Stimulated activated CD8-positive, alpha-beta memory T cell treated with anti-CD3 and anti-CD28 coated beads, Interleukin-7, amount 100 ng/mL, for 1 hour (primary cell): ENCODE measurements around the gene PRPF31.
A peak's percentile ranks its signal among the peaks of the same experiment; 100 is the strongest.
"Not testable (repeated sequence)": the region's sequence is repeated elsewhere in the genome, so short reads cannot be mapped to it uniquely, and the experiment has no call there.

Source experiments
- DNase-seq, 2 donors: peaks; one replicate each; pipeline ENCODE4 v3.0.0-alpha.2; 2020; ENCODE audit warnings: low read depth in 2 of 2

The PRPF31 gene, protein sequence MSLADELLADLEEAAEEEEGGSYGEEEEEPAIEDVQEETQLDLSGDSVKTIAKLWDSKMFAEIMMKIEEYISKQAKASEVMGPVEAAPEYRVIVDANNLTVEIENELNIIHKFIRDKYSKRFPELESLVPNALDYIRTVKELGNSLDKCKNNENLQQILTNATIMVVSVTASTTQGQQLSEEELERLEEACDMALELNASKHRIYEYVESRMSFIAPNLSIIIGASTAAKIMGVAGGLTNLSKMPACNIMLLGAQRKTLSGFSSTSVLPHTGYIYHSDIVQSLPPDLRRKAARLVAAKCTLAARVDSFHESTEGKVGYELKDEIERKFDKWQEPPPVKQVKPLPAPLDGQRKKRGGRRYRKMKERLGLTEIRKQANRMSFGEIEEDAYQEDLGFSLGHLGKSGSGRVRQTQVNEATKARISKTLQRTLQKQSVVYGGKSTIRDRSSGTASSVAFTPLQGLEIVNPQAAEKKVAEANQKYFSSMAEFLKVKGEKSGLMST

DNA sequence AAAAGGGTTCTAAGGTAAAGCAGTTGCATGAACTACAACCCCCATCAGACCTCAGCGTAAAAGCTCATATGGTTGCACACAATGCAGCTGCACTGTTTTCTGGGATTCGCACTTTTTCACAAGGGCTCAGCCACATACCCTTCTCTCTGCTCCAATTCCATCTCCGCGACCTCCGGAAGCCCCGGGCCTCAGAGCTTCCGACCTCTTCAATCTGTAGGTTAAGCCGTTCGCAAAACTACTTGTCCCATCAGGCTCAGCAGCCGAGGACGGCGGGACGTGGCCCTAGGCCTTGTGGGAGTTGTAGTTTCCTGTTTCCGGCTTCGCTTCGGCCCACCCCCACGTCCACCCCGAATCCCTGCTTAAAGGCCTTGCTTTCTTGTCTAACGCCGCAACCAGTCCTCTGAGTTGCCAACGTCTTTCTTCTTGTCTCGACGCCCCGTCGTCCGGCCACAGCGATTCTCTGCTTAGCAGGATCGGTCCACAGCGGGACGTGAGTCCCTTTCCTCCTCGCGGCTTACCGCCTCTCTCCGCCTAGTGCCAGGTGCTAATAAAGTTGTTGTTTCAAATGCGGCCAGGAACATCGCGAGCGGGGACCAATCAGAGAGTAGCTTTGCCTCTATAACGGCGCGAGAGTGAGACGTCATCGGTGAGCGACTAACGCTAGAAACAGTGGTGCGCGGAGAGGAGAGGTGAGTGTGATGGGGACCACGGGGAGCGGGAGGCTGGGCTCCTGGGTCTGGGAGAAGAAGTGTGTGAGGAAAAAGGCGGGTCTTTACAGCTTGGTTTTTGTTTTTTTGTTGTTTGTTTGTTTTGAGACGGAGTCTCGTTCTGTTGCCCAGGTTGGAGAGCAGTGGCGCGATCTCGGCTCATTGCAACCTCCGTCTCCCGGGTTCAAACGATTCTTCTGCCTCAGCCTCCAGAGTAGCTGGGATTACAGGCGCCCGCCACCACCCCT is at the start of gene PRPF31, which contains the start of gene TFPT:
PRPF31 (plus strand) TSS at position 646 of the 955 bp plus-strand sequence. CDS start 2,525 bp downstream, outside the sequence.
TFPT (minus strand) TSS at position 549 of the 955 bp plus-strand sequence; CDS start at position 161, 388 bp downstream.
- DNase-seq: peak; percentile 93 to 94

DNA sequence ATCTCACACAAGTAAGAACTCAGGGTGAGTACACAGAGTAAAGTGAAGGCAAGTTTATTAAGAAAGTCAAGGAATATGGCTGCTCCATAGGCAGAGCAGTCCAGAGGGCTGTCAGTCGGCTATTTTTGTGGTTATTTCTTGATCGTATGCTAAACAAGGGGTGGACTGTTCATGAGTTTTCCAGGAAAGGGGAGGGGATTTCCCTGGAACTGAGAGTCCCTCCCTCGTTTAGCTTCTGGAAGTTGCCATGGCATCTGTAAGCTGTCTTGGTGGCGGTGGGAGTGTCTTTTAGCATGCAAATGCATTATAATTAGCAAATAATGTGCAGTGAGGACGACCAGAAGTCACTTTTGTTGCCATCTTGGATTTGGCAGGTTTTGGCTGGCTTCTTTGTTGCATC is 46.1 kb upstream of the PRPF31 start:
- no peak for DNase-seq

DNA sequence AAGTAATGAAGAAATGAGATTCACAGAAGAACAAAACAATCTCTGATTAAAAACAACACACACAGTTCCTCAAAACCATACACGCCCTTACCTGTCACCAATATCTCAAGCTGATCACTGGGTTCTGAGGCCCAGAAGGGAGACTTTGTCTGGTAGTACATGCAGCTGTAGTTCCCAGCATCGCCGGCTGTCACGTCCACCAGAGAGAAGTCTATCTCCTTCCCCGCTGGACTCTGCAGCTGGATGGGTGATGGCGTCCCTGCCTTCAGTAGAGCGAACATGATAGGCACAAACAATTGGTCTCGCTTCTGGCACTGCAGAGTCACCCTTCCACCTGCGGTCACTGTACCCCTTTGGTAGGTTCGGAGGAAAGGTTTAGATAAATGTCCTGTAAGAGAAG is 41.7 kb upstream of the PRPF31 start:
- DNase-seq: no peak

DNA sequence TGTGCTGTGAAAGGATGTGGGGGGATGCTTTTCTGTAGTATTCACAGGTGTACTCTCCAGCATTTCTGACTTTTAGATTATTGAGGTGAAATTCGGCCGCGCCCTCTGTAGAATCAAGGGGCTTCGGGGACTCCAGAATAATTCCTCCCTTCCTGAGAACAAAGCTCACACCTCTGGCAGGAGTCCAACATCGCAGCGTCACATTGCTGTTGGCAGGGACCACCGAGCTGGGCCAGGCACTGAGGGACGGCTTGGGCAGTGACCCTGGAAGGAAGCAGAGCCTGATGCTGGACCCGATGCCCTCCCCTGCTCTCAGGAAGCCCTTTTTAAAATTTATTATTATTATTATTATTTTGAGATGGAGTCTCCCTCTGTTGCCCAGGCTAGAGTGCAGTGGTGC is 40.7 kb upstream of the PRPF31 start:
- no peak for DNase-seq

DNA sequence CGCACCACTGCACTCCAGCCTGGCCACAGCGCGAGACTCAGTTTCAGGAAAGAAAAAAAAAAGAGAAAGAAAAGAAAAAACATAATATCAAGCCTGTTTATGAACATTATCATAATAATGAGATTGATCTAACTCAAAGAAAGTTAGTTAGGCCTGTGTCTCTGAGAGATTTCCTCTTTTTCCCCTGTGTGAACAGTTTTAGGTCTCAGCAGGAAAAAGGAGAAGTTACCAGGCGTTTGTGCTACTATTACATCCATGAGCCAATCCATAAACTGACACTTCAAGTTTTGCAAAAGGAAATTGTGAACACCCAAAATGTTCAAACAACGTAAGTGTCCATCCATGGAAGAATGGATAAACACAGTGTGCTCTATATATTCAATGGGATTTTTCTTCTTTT is 38.2 kb upstream of the PRPF31 start:
- no peak for DNase-seq

DNA sequence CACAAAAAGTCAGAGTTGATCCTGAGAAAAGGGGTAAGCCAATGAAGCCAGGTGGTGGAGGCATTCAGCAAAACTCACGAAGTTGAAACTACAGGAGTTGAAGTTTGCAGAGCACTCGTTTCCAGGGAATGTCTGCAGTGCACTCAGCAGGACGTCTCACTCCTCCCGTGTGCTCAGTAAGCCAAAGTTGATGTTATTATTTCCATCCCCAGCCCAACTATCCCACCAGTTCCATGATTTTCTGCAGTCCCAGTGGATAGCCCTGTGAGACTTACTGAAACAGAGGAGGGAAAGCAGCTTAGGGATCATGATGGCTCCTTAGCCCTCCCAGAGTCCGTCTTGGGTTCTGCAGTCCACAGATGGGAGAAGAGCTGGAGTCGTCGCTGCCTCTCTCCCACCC is 34.5 kb upstream of the PRPF31 start, which contains the start of gene TARM1:
TARM1 (minus strand) TSS at position 334 of the 400 bp plus-strand sequence; CDS start at position 309, 25 bp downstream.
- no peak for DNase-seq

DNA sequence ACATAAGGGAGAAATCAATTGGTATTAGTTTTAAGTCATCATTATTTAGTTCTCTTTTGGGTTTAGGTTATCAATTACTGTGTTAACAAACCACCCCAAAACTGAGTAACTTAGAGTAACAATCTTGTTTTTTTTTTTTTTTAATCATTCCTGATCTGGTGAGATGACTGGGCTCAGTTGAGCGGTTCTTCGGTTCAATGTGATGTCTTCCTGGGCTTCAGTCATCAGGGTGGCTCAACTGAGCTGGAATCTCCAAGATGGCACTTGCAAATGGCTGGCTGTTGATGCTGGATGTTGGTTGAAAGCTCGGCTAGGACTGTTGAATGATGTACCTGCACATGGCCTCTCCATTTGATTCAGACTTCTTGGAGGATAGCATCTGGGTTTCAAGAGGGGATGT is 31.1 kb upstream of the PRPF31 start:
- no peak for DNase-seq

DNA sequence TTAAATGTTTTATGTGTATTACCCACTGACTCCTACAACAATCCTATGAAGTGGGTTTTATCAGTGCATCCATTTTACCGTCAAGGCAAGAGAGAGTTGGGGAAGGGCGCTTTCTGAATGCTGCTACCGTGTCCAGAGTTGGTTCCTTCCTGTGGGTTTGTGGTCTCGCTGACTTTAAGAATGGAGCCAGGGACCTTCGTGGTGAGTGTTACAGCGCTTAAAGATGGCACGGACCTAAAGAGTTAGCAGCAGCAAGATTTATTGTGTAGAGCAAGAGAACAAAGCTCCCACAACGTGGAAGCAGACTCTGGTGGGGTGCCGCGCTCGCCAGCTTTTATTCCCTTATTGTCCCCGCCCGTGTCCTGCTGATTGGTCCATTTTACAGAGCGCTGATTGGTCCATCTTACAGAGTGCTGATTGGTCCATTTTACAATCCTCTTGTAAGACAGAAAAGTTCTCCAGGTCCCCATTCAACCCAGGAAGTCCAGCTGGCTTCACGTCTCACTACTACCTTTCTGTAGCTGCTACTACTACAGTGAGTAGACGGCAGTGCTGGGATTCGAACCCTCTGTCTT is 21.0 kb upstream of the PRPF31 start:
- DNase-seq: no peak

DNA sequence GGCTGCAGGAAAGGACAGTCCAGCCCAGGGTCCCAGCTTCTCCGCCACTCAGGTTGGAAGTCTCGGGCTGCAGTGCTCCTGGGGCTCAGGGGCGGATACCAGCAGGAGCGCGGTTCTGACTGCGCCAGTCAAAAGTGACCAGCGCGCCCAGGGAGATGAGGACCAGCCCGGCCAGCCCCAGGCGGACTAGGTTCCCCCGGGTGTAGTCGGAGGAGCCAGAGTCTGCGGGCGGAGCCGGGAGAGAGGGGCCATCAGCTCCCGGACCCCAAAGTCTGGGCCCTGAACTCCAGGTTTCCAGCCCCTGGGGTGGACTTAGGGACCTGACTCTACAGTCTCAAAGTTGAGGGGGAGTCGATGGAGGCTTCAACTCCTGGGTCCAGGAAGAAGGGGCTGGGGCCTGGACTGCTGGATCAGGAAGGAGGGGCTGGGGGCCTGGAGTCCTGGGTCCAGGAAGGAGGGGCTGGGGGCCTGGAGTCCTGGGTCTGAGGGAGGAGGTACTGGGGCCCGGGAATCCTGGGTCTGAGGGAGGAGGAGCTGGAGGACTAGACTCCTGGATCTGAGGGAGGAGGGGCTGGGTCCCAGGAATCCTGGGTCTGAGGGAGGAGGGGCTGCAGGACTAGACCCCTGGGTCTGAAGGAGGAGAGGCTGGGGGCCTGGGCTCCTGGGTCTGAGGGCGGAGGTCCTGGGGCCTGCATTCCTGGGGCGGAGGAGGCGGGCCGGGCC is 20.3 kb upstream of the PRPF31 start:
- no peak for DNase-seq

DNA sequence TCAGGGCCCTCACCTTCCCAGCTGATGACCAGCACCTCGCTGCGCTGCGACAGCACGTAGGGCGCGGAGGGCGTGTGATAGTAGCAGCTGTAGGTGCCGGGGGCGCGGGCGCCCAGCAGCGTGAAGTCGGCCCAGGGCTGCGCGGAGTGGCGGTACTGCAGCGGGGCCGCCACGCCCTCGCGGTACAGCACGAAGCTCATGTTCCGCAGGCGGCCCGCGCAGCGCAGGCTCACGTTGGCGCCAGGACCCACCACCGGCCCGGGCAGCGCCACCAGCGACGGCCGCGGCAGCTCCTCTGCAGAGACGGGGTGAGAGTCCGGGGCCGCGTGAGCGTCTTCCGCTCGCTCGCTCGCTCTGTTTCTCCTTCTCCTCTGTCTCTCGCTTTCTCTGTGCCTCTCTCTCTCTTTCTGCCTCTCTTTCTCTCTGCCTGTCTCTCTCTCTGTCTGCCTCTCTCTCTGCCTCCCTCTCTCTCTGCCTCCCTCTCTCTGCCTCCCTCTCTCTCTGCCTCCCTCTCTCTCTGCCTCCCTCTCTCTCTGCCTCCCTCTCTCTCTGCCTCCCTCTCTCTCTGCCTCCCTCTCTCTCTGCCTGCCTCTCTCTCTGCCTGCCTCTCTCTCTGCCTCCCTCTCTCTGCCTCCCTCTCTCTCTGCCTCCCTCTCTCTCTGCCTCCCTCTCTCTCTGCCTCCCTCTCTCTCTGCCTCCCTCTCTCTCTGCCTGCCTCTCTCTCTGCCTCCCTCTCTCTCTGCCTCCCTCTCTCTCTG is 19.5 kb upstream of the PRPF31 start:
- peak; percentile 18 to 26 for DNase-seq

DNA sequence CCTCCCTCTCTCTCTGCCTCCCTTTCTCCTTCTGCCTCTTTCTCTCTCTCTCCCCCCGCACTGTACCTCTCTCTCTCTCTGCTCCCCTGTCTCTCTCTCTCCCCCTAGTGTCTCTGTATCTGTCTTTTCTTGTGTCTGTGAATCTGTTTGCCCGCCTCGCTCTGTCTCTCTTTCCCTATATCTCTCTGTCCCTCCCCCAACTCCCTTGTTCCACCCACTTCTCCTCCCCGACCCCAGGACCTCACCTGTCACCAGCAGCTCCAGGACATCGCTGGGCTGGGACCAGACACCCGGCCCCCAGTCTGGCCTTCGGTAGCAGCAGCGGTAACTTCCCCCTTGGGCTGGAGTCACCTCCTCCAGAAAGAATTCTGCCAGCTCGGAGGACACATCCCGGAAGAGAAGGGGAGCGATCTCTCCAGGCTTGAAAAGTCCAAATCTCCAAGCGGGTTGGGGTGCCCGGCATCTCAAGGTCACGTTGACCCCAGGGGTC is 18.9 kb upstream of the PRPF31 start:
- DNase-seq: no peak

DNA sequence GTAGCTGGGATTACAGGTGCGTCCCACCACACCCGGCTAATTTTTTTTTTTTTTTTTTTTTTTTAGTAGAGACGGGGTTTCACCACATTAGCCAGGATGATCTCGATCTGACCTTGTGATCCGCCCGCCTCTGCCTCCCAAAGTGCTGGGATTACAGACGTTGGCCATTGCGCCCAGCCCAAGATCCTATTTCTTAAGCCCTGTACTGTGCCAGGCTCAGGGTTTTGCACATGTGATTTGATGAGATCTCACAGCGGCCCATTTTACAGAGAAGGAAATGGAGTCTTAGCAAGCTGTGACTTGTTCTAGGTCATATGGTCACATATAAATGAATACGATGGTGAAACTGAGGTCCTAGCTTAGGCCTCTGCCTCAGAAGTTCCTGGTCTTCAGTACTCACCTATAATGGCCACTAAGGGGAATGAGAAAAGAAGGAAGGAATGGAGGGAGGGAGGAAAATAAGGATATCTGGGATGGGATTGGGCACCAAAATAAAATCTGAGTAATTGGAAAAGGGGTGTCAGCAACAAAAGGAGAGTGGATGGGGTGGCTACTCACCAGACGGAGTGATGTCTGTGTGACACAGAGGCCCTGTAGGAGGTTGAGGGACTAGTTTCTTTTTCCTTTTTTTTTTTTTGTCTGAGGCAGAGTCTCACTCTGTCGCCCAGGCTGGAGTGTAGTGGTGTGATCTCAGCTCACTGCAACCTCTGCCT is 16.2 kb upstream of the PRPF31 start:
- DNase-seq: no peak

DNA sequence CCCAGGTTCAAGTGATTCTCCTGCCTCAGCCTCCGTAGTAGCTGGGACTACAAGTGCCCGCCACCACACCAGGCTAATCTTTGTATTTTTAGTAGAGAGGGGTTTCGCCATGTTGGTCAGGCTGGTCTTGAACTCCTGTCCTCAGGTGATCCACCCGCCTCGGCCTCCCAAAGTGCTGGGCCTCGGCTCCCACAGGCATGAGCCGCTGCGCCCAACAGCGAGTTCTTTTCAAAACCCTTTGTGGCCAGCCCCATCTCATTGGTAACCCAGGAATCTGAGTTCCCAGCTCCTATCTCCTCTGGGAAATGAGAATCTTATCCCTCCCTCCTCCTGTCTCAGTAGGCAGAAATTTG is 15.7 kb upstream of the PRPF31 start:
- not testable (repeated sequence) for DNase-seq

DNA sequence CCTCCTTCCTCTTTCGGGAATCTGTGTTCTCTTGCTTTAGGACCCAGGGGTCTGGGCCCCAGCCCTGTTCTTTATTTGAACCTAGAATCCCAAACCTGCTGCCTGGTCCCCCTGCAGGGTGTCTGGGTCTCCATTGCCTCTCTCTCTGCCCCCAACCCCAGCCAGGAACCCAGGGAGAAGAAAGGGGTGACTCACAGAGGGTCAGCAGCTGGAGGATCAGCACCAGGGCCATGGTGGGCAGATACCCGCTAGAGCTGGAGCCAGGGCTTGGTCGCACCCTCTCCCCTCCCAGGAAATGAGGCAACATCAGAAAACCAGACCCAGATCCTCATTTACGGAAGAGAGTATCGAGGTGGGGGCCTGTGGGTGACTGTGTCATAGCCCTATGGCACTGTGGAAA is 15.0 kb upstream of the PRPF31 start, which contains the start of gene OSCAR:
OSCAR (minus strand) TSS at position 243 of the 400 bp plus-strand sequence; CDS start at position 232, 11 bp downstream.
- no peak for DNase-seq

DNA sequence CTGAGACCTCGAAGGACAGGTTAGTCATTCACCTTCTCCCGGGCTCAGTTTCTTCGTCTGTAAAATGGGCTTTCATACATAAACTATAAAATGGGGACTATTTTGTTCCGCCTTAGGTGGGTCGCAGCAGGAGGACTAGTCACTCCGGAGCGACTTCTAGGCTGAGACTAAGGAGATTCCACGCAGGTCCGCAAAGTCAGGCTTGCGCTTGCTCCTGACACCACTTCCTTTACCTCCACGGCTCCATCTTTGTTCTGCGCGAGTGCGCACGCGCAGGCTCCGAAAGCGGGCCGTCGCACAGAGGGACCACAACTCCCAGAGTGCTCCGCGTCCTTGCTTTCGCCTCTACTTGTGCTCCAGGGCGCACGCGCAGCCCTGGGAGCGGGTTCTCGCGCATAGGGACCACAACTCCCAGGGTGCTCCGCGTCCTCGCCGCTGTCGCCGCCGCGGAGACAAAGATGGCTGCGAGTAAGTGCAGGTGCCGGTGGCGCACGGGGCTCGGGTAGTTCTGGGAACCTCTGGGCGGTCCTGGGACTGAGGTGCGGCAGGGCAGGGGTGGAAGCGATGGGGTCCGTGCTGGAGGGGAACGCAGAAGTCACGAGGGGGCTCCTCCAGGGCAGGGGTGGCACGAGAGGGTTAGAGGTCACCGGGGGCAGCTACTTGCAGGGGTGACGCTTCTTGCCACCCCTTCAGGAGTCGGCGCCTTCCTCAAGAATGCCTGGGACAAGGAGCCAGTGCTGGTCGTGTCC is 13.0 kb upstream of the PRPF31 start, which contains the start of gene NDUFA3:
NDUFA3 (plus strand) TSS at position 435 of the 749 bp plus-strand sequence; CDS start at position 459, 24 bp downstream.
- peak; percentile 94 to 95 for DNase-seq

DNA sequence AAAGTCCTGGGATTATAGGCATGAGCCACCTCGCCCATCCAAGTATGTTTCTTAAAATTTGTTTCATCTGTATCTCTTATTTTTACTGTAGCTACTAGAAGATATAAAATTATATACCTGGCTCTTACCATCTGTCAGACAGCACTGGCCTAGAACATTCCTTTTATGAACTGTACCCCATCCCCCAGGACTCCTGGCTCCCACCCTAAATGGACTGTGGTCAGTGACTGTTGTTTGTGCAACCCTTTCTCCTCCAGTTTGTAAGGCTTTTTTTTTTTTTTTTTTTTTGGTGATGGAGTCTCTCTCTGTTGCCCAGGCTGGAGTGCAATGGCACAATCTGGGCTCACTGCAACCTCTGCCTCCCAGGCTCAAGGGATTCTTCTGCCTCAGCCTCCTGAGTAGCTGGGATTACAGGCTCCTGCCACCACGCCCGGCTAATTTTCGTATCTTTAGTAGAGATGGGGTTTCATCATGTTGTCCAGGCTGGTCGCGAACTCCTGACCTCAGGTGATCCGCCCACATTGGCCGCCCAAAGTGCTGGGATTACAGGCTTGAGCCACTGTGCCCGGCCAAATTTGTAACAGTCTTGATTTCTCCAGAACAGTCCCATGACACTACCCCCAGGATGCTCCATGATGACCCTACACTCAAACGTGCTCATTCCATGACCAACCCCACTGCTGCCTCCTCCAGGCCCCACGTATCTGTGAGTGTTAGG is 10.4 kb upstream of the PRPF31 start:
- DNase-seq: no peak

DNA sequence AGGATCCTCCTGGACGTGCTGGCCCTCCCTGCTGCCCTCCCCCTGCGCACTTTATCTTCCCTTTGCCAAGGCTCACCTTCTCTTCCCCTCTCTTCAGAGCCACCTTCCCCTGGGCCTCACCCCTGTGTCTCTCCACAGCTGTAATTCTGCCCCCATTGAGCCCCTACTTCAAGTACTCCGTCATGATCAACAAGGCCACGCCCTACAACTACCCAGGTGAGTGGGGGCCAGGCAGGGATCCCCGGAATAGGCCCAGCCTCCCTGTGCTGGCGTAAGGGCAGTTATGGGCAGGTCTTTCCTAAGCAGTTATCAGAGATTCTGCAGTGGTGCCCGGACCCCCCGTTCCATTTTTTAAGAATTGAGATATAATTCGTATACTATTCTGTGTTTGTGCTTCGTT is 9.8 kb upstream of the PRPF31 start:
- DNase-seq: no peak

DNA sequence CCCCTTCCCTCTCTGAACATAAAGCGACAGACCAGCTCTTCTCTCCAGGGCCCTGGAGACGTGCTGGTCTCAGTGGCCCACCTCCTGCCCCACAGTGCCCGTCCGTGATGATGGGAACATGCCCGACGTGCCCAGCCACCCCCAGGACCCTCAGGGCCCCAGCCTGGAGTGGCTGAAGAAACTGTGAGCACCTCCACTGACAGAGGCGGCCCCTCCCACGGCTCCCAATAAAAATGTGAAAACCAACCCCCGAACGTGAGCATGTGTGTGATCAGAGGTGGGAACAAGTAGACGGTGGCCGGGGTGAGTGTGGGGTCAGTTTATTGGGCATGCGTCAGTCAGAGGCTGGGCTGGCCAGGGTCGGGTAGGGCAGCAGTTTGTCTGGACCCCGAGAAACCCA is 8.8 kb upstream of the PRPF31 start:
- DNase-seq: no peak
